HG02610 (cell line): ENCODE data around the gene ELL3.
"Not testable (repeated sequence)": the region's sequence is repeated elsewhere in the genome, so short reads cannot be mapped to it uniquely, and the experiment has no call there.

ENCODE experiments used
- ATAC-seq: cut with Tn5 transposase; IDR thresholded peaks from one replicate; pipeline ENCODE4 v1.9.1; 2021; ENCODE audit warnings: mild to moderate bottlenecking, moderate library complexity; ENCODE audit not compliant: unreplicated experiment

Gene ELL3

DNA sequence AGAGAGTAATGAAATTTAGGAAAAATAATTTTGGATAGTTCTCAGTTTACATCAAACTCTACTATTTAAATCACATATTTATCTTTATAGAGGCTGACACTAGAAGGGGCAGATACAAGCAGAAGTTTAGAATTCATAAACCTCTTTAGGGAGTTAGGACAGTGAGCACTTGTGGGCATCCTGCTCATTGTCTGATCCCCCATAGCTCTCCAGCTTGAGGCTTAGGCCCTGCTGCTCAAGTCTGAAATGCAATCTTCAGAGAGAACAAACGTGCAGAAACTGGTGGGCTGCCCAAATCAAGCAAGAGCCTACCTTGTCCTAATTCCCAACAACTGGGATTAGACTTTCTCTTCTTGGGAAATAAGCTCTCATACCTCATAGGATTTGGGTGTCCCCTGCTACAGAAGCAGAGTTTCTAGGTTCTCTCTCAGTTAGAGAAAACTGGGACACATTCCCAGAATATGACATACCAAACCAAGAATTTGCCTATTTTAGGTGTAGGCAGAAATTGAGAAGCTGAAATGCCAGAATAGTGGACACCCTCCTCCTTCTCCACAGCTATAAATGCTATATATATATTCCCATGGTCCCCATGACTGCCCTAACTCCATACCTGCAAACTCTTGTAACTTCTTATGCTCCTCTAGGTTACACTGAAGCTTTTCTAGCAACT lies 48.6 kb downstream of the ELL3 start:
- ATAC-seq: not testable (repeated sequence)

DNA sequence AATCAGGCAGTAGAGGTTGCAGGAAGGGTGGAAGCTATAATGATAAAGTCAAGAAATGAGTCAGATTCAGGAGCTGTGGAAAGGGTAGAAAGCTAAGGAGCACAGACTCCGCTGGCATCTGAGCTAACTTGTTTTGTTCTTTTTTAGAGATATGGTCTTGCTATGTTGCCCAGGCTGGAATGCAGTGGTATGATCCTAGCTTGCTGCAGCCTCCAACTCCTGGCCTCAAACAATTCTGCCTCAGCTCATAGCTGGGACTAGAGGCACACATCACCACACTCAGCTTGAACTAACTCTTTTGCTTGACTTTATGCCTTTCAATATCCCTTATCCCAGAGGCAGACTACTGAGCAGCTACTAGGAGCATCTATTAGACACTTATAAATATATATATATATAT lies 50.5 kb downstream of the ELL3 start:
- ATAC-seq: not testable (repeated sequence)

DNA sequence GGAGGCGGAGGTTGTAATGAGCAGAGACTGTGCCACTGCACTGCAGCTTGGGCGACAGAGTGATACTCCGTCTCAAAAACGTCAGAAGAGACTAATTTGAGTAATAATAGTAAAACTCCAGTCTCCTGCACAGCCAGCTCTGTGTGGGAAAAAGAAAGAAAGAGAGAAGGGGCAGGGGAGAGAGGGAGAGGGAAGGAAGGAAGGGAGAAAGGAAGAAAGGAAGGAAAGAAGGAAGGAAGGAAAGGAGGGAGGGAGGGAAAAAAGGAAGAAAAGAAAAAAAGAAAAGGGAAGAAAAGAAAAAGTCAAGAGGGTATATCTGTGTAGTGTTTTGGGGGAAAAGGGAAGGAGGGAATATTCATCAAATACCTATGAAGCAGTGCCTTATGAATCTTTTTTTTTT lies 53.6 kb downstream of the ELL3 start:
- ATAC-seq: no peak
